ENCODE results near the gene SBF2.
"Not testable (repeated sequence)": the region's sequence is repeated elsewhere in the genome, so short reads cannot be mapped to it uniquely, and the experiment has no call there.

The SBF2 gene

DNA sequence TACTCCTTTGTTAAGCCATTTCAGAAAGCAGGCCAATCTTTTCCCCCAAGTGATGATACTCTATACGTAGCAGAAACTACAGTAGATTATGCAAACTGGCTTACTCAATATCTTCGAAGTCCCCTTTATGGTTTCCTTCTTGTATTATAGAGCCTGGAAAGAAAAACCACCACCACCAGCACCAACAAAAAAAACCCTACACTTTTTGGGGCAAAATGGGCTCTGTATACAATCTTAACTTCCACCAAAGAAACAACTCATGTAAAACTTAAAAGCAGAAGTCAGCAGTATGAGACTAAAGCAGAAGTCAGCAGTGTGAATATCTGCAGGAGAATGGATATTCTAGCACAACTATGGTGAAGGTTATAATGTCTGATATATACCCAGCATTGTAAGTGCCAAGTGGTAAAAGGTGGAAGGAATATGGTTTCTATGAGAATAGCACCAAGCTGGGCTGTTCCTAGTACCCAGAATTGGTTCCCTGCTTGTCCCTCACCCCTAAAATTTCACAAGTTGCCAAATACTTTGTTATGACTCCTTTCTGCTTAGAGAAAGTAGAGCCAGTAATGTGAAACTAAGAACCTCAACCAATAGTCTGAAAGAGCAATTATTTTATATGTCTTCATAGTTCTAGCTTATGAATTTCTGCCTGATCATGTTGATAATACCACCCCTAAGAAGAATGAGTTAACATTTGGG is 252.1 kb downstream of the SBF2 start:
- no peak for TF ChIP-seq CTCF (conservative IDR thresholded peaks at IDR 0.05)
- no peak overlapping the region for H3K27ac ChIP-seq

- TF ChIP-seq CTCF (conservative IDR thresholded peaks at IDR 0.05): no peak
- no peak overlapping the region for H3K27ac ChIP-seq
These were observed 252.7 kb downstream of the SBF2 start for GRCh38 chr11:10041332-10041731.

- no peak for TF ChIP-seq CTCF (conservative IDR thresholded peaks at IDR 0.05)
These were observed 255.3 kb downstream of the SBF2 start for GRCh38 chr11:10038521-10039302.

DNA sequence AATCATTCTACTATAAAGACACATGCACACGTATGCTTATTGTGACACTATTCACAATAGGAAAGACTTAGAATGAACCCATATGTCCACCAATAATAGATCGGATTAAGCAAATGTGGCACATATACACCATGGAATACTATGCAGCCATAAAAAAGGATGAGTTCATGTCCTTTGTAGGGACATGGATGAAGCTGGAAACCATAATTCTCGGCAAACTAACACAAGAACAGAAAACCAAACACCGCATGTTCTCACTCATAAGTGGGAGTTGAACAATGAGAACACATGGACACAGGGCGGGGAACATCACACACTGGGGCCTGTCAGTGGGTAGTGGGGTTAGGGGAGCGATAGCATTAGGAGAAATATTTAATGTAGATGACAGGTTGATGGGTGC is 258.1 kb downstream of the SBF2 start:
- H3K27ac ChIP-seq: not testable (repeated sequence)

More at GRCh38 chr11:10038521-10039302, 255.3 kb downstream of the SBF2 start:
- no peak overlapping the region for H3K27ac ChIP-seq

- TF ChIP-seq CTCF (conservative IDR thresholded peaks at IDR 0.05): no peak
- H3K27ac ChIP-seq: no peak overlapping the region
These were observed 261.1 kb downstream of the SBF2 start for GRCh38 chr11:10032935-10033334.

DNA sequence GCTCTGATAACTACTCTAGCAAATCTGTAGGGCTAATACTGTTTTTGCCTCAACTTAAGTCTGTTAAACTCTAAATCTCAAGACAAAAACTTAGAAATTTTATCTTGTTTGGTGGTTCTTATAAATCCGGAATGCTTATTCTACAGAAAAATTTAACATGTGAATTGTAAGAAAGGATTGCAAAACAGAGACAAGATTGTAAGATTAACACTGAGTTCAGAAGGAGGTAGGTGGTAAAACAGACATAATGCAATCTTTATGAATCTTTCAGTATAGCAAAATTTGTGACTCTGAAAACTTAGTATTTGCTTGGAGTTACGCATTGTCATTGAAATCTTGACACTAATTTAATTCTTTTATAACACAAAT is 263.9 kb downstream of the SBF2 start:
- no peak overlapping the region for H3K27ac ChIP-seq
- TF ChIP-seq CTCF (conservative IDR thresholded peaks at IDR 0.05): no peak

GRCh38 chr11:10029386-10030121 is 264.5 kb downstream of the SBF2 start:
- no peak for TF ChIP-seq CTCF (conservative IDR thresholded peaks at IDR 0.05)
- H3K27ac ChIP-seq: no peak overlapping the region
